Measurements from ENCODE around the gene RNF152. TPM values are rescaled to one million over a fixed set of nuclear protein-coding genes. Genes with fewer than 3 reads are reported as not detected.

Gene RNF152
- total and polyA plus RNA-seq, 2 of the 13 experiments (the other 11 are each of a cell fraction or from before 2014, with no cell fraction given): 0.04 TPM; not detected in 1

- TF ChIP-seq KAT8 (CRISPR knock-in tag; IDR thresholded peaks at IDR 0.05): no peak
Observed at GRCh38 chr18:61833387-61833786, 59.4 kb downstream of the RNF152 start (continued).

DNA sequence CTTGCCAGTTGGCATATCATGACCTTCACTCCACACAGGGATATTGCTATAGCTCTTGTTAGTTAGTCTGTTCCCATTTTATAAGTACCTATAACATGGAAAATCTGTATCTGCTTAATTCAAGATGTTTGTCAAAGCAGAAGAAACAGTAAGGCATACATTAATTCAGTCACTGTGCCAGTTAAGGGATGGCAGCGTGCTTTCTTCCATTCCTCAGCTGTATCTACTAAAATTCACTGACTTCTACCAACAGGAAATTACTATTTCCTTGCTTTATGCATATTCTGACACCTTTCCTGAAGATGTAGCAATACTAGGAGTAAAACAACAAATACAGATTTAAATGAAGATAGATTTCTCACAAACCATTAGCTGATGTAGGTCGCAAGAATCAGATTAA, 59.9 kb downstream of the RNF152 start:
- in situ Hi-C loops (cut with HindIII; ENCODE audit: extremely low pct_ligation_motif_present, low pct_unique_long_range_greater_than_20kb) (no loop called here), intact Hi-C loops (cut with micrococcal nuclease; ENCODE audit: unreplicated experiment) (no loop called here)
- Histone ChIP-seq H2AFZ (ENCODE audit: low read length) (no peak overlapping the region), H3K4me1 (ENCODE audit: insufficient read depth, low read length) (no peaks in the 10 kb centered on the region), H3K4me2 (ENCODE audit: low read depth, low read length) (no peak overlapping the region), H4K20me1 (ENCODE audit: insufficient read depth, low read length) (no peaks in the 10 kb centered on the region), H3K27me3 (ENCODE audit: control insufficient read depth in 1 of 2, insufficient read depth in 2 of 2, low read length in 2 of 2) (no peaks in the 10 kb centered on the region), H3K9me3 (ENCODE audit: low read length) (no peaks in the 10 kb centered on the region), H3K36me3 (replicated peaks in 1 of 2; ENCODE audit: control insufficient read depth in 1 of 2, insufficient read depth in 2 of 2, low read length in 2 of 2) (no peaks in the 10 kb centered on the region), H3K79me2 (ENCODE audit: insufficient read depth, low read length) (no peaks in the 10 kb centered on the region), H3K27ac (ENCODE audit: extremely low read length, insufficient read depth, low read length) (no peak overlapping the region), H3K4me3 (replicated peaks in 1 of 3; ENCODE audit: insufficient read depth in 1 of 3, low read depth in 2 of 3, low read length in 3 of 3) (no peak overlapping the region), H3K9ac (ENCODE audit: insufficient read depth, low read depth, low read length) (no peak overlapping the region)
- ChIA-PET CTCF (ENCODE audit: low intra/inter-chr PET ratio, low total read pairs) (no interaction called here), POLR2A (no interaction called here)
- WGBS (ENCODE audit: low lambda C conversion rate): 12% methylated on average over 2 of the region's 2 CpGs
- FAIRE-seq (no peak), ATAC-seq (no peak), DNase-seq (ENCODE audit: low spot score) (no peak)
- no TSS peak for BruUV-seq (replicated peaks)
- TF ChIP-seq, protein P1, sequence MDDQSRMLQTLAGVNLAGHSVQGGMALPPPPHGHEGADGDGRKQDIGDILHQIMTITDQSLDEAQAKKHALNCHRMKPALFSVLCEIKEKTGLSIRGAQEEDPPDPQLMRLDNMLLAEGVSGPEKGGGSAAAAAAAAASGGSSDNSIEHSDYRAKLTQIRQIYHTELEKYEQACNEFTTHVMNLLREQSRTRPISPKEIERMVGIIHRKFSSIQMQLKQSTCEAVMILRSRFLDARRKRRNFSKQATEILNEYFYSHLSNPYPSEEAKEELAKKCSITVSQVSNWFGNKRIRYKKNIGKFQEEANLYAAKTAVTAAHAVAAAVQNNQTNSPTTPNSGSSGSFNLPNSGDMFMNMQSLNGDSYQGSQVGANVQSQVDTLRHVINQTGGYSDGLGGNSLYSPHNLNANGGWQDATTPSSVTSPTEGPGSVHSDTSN (CRISPR knock-in tag; IDR thresholded peaks at IDR 0.05; ENCODE audit: borderline replicate concordance): no peak
- no peak for TF ChIP-seq FOXK2 (IDR thresholded peaks at IDR 0.05)
- no peak for TF ChIP-seq RXRA (CRISPR knock-in tag; IDR thresholded peaks at IDR 0.05)
- no peak for TF ChIP-seq SMYD3 (CRISPR knock-in tag; IDR thresholded peaks at IDR 0.05)
- no peak for TF ChIP-seq KDM6A (CRISPR knock-in tag; IDR thresholded peaks at IDR 0.05; ENCODE audit: low read depth)
- no peak for TF ChIP-seq HOXA3 (CRISPR knock-in tag; IDR thresholded peaks at IDR 0.05)
- no peak for TF ChIP-seq IRF2 (CRISPR knock-in tag; IDR thresholded peaks at IDR 0.05)
- no peak for TF ChIP-seq ZBTB1 (CRISPR knock-in tag; IDR thresholded peaks at IDR 0.05; ENCODE audit: borderline replicate concordance)
- no peak for TF ChIP-seq NCOA5 (CRISPR knock-in tag; IDR thresholded peaks at IDR 0.05)
- no peak for TF ChIP-seq ZNF121 (CRISPR knock-in tag; IDR thresholded peaks at IDR 0.05)
- TF ChIP-seq FUBP1 (CRISPR knock-in tag; IDR thresholded peaks at IDR 0.05; ENCODE audit: borderline replicate concordance): no peak
- no peak for TF ChIP-seq ATF7 (IDR thresholded peaks at IDR 0.05)
- TF ChIP-seq ATF7 (CRISPR knock-in tag; IDR thresholded peaks at IDR 0.05): no peak
- TF ChIP-seq TMF1 (CRISPR knock-in tag; IDR thresholded peaks at IDR 0.05; ENCODE audit: low read depth): no peak
- TF ChIP-seq, protein P2, sequence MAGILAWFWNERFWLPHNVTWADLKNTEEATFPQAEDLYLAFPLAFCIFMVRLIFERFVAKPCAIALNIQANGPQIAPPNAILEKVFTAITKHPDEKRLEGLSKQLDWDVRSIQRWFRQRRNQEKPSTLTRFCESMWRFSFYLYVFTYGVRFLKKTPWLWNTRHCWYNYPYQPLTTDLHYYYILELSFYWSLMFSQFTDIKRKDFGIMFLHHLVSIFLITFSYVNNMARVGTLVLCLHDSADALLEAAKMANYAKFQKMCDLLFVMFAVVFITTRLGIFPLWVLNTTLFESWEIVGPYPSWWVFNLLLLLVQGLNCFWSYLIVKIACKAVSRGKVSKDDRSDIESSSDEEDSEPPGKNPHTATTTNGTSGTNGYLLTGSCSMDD (CRISPR knock-in tag; IDR thresholded peaks at IDR 0.05): no peak
- no peak for TF ChIP-seq NAIF1 (CRISPR knock-in tag; IDR thresholded peaks at IDR 0.05; ENCODE audit: borderline replicate concordance)
- no peak for TF ChIP-seq SOX5 (CRISPR knock-in tag; IDR thresholded peaks at IDR 0.05; ENCODE audit: borderline replicate concordance)
- TF ChIP-seq TBP (CRISPR knock-in tag; IDR thresholded peaks at IDR 0.05): no peak
